Esophagus muscularis mucosa (tissue), 4 donors: ENCODE data around the gene TRAPPC12. TPM values are rescaled to one million over a fixed set of nuclear protein-coding genes. Genes with fewer than 3 reads are reported as not detected.

Experiments
- DNase-seq: peaks from one replicate; pipeline ENCODE4 v3.0.0-alpha.2; 2017; ENCODE audit errors: extremely low spot score
- H3K27ac ChIP-seq, 4 donors: fragments of 200-600 bp; sonication (generic); replicated peaks in 1 of 4; 1 replicate in 3 of 4; 2 replicates in 1 of 4; pipeline ENCODE4 v1.5.1; 2016 to 2019; ENCODE audit warnings: mild to moderate bottlenecking in 1 of 4
- H3K27me3 ChIP-seq, 4 donors: fragments of 200-600 bp; sonication (generic); one replicate each; pipeline versions ENCODE4 v1.5.1 to v1.6.0; 2016 to 2019
- H3K36me3 ChIP-seq, 4 donors: fragments of 200-600 bp; sonication (generic); one replicate each; pipeline ENCODE4 v1.5.1; 2016 to 2019
- H3K4me1 ChIP-seq, 4 donors: fragments of 200-600 bp; sonication (generic); one replicate each; pipeline ENCODE4 v1.5.1; 2016 to 2019
- H3K4me3 ChIP-seq, 4 donors: fragments of 200-600 bp; sonication (generic); 1 replicate in 2 of 4; 2 replicates in 2 of 4; pipeline ENCODE4 v1.5.1; 2016 to 2019; ENCODE audit warnings: mild to moderate bottlenecking in 4 of 4, moderate library complexity in 1 of 4
- H3K9me3 ChIP-seq, 4 donors: fragments of 200-600 bp; sonication (generic); 1 replicate in 3 of 4; 2 replicates in 1 of 4; pipeline ENCODE4 v1.5.1; 2016 to 2019
- CTCF ChIP-seq, 3 experiments: fragments of 200-600 bp in 2 of 3; fragments of 450-650 bp in 1 of 3; sonication (generic) in 2 of 3; IDR thresholded peaks; one replicate each; pipeline ENCODE4 v1.5.1; 2017 to 2019; ENCODE audit warnings: antibody characterized with exemption in 3 of 3, mild to moderate bottlenecking in 2 of 3, moderate library complexity in 1 of 3
- EP300 ChIP-seq: sonication (generic); formaldehyde crosslinking; IDR thresholded peaks from one replicate; pipeline ENCODE4 v1.6.1; 2017; ENCODE audit warnings: antibody characterized with exemption
- POLR2A ChIP-seq: fragments of 450-650 bp; IDR thresholded peaks from one replicate; pipeline ENCODE4 v1.6.1; 2017; ENCODE audit warnings: antibody characterized with exemption, moderate library complexity, mild to moderate bottlenecking, low read depth
- POLR2AphosphoS5 ChIP-seq, 2 donors: sonication (generic); formaldehyde crosslinking; IDR thresholded peaks; one replicate each; pipeline ENCODE4 v1.6.1; 2017; ENCODE audit warnings: antibody characterized with exemption in 2 of 2
- WGBS: methylation state at CpG from one replicate; pipeline ENCODE4 v1.1.5; 2018; 5-methylcytosine and 5-hydroxymethylcytosine counted together
- intact Hi-C: fragments of 100-400 bp; cut with DNase I; formaldehyde crosslinking; loops from one replicate; pipeline ENCODE4 v1.15.1; 2023
- total RNA-seq, 4 donors: library from RNA; depleted of rRNA; stranded (reverse); fragments of >200 nt; gene quantifications; one replicate each; pipeline versions ENCODE4 v1.1.0 to v1.2.1, GENCODE V29; 2016

Gene TRAPPC12
- total RNA-seq, 4 donors from 2014 or later, result 65.6 to 89.3 (median 72.6) TPM

- Histone ChIP-seq H3K4me1 (peaks cover 0 to 15% (median 9%) of the 10 kb centered on the region in 4 donors), H3K27me3 (no peaks in the 10 kb centered on the region), H3K4me3 (no peak overlapping the region), H3K9me3 (no peaks in the 10 kb centered on the region), H3K27ac (no peak overlapping the region), H3K36me3 (peaks cover 0 to 20% (median 8%) of the 10 kb centered on the region in 4 donors)
- 93% methylated on average over 10 of the region's 10 CpGs for WGBS
- no peak for TF ChIP-seq EP300
- no peak for TF ChIP-seq POLR2A
- TF ChIP-seq POLR2AphosphoS5 (IDR thresholded peaks at IDR 0.05), result no peak
- TF ChIP-seq CTCF (IDR thresholded peaks at IDR 0.05), result no peak
- intact Hi-C loops, result no loop called here
- no peak for DNase-seq
Measured at GRCh38 chr2:3338340-3338739, 41.2 kb upstream of the TRAPPC12 start.

GRCh38 chr2:3340144-3340543 is 39.4 kb upstream of the TRAPPC12 start:
- Histone ChIP-seq H3K36me3 (peaks cover 0 to 15% (median 7%) of the 10 kb centered on the region in 4 donors), H3K4me1 (peaks cover 0 to 3% (median 2%) of the 10 kb centered on the region in 4 donors), H3K4me3 (no peak overlapping the region), H3K27me3 (no peaks in the 10 kb centered on the region), H3K9me3 (no peaks in the 10 kb centered on the region), H3K27ac (no peak overlapping the region)
- TF ChIP-seq POLR2A, result no peak
- TF ChIP-seq POLR2AphosphoS5 (IDR thresholded peaks at IDR 0.05), result no peak
- no peak for TF ChIP-seq CTCF (IDR thresholded peaks at IDR 0.05)
- no peak for TF ChIP-seq EP300
- intact Hi-C loops, result no loop called here
- WGBS, result 99% methylated on average over 10 of the region's 10 CpGs
- no peak for DNase-seq

- H3K9me3 ChIP-seq, result no peaks in the 10 kb centered on the region
- TF ChIP-seq CTCF (IDR thresholded peaks at IDR 0.05) (no peak), POLR2AphosphoS5 (IDR thresholded peaks at IDR 0.05) (no peak), EP300 (no peak), POLR2A (no peak)
- DNase-seq, result no peak
- H3K4me1 ChIP-seq, result no peaks in the 10 kb centered on the region
- no peak overlapping the region for H3K27ac ChIP-seq
- no peak overlapping the region for H3K4me3 ChIP-seq
- intact Hi-C loops, result no loop called here
- H3K27me3 ChIP-seq, result no peaks in the 10 kb centered on the region
- 94% methylated on average over 8 of the region's 8 CpGs for WGBS
- peaks cover 0 to 19% (median 2%) of the 10 kb centered on the region in 4 donors for H3K36me3 ChIP-seq
Measured at GRCh38 chr2:3341336-3341735, 38.2 kb upstream of the TRAPPC12 start.

- H3K4me3 ChIP-seq, result no peak overlapping the region
- no peak for TF ChIP-seq POLR2AphosphoS5 (IDR thresholded peaks at IDR 0.05)
- no peak for TF ChIP-seq CTCF (IDR thresholded peaks at IDR 0.05)
- no peak for TF ChIP-seq POLR2A
- TF ChIP-seq EP300, result no peak
- no peaks in the 10 kb centered on the region for H3K4me1 ChIP-seq
- H3K27me3 ChIP-seq, result no peaks in the 10 kb centered on the region
- WGBS, result 94% methylated on average over 9 of the region's 9 CpGs
- H3K27ac ChIP-seq, result no peak overlapping the region
- no peak for DNase-seq
- no peaks in the 10 kb centered on the region for H3K9me3 ChIP-seq
- intact Hi-C loops, result no loop called here
- H3K36me3 ChIP-seq, result peaks cover 0 to 27% (median 1%) of the 10 kb centered on the region in 4 donors
Measured at GRCh38 chr2:3342324-3342723, 37.2 kb upstream of the TRAPPC12 start.

- Histone ChIP-seq H3K27me3 (no peaks in the 10 kb centered on the region), H3K4me3 (no peak overlapping the region), H3K36me3 (peaks cover 0 to 24% (median 0%) of the 10 kb centered on the region in 4 donors), H3K9me3 (no peaks in the 10 kb centered on the region), H3K27ac (no peak overlapping the region), H3K4me1 (no peaks in the 10 kb centered on the region)
- TF ChIP-seq EP300 (no peak), POLR2AphosphoS5 (IDR thresholded peaks at IDR 0.05) (no peak), POLR2A (no peak), CTCF (IDR thresholded peaks at IDR 0.05) (no peak)
- intact Hi-C loops, result no loop called here
- 89% methylated on average over 11 of the region's 11 CpGs for WGBS
- DNase-seq, result no peak
Measured at GRCh38 chr2:3343012-3343411, 36.5 kb upstream of the TRAPPC12 start.
